GM12801 (cell line): ENCODE results near the gene IHH.

ENCODE experiments used
- TF ChIP-seq, protein P1 (sequence below): IDR thresholded peaks from one replicate; pipeline ENCODE4 v1.5.1; 2011; ENCODE audit warnings: control low read depth; ENCODE audit not compliant: insufficient read length; ENCODE audit errors: extremely low read depth

The IHH gene

DNA sequence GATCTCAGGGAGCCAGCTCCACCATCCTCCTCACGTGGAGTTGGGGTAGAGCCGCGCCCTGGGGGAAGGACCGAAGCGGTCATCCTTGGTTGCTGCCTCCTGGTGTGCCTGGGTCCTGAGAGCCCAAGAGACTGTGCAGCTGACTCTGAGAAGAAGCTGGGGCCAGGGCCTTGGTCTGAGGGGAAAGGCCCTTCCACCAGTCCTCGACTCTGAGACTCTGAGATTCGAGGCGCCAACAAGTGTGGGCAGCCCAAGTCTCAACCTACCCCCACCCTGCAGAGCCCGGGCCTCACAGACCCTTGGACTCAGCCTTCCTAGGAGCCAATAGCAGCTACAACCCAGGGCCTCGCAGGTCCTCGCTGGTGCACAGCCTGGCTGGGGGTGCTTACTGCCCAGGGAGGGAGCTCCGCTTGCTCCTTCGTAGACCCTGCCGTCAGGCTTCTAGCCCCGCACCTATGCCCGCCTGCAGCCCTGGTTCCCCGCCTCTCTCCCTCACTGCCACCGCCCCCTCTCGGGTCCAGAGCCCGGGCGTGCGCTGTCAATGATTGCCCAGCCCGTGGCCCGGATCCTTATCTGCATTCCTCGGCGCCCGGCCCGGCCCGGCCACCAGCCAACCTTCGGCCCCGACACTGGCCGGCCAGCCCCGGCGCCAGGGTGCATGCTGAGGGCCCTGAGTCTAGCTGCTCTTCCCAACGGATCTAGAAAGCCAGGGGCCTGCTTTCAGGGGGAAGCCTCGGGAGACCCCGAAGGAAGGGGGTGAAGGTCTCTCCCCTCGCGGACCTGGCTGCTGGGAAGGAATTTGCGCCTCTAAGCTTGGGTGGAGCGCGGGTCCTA lies 2.0 kb downstream of the IHH start:
- TF ChIP-seq, protein P1, sequence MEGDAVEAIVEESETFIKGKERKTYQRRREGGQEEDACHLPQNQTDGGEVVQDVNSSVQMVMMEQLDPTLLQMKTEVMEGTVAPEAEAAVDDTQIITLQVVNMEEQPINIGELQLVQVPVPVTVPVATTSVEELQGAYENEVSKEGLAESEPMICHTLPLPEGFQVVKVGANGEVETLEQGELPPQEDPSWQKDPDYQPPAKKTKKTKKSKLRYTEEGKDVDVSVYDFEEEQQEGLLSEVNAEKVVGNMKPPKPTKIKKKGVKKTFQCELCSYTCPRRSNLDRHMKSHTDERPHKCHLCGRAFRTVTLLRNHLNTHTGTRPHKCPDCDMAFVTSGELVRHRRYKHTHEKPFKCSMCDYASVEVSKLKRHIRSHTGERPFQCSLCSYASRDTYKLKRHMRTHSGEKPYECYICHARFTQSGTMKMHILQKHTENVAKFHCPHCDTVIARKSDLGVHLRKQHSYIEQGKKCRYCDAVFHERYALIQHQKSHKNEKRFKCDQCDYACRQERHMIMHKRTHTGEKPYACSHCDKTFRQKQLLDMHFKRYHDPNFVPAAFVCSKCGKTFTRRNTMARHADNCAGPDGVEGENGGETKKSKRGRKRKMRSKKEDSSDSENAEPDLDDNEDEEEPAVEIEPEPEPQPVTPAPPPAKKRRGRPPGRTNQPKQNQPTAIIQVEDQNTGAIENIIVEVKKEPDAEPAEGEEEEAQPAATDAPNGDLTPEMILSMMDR: no peak

DNA sequence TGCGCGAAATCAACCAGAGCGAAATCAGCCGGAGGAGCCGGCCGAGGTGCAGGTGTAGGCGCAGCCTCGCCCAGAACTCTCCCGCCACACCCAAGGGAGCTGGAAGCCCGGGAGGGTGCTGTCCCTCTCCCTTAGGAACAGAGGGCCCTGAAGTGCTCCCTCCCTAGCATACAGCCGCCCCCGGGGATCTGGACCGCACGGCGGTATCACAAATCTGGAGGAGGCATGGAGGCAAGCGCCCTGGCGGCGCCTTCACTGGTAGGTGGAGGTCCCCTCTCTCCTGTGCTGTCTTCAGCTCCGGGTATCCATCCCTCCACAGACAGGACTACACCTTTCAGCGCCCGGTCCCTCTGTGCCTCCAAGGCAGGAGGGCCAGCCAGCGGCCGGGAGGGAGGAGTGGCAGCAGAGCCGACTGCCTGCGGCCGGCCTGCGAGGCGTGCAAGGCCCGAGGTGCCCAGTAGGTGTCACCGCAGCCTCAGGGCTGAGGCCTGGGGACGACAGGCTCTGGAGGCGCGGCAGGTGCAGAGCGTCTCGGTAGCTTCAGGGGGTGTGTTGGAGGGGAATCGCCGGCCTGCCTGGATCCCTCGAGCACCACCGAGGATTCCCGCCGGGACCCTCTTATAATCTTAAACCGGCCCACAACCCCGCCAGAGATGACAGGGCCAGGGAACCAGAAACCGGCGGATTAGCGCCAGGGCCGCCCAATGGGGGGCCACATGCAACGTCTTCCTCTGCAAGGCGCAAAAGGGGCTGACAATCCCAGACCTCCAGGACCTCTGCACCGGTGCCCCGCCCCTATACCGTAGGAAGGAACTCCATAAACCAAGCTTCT lies 2.8 kb downstream of the IHH start:
- TF ChIP-seq, protein P1: no peak

DNA sequence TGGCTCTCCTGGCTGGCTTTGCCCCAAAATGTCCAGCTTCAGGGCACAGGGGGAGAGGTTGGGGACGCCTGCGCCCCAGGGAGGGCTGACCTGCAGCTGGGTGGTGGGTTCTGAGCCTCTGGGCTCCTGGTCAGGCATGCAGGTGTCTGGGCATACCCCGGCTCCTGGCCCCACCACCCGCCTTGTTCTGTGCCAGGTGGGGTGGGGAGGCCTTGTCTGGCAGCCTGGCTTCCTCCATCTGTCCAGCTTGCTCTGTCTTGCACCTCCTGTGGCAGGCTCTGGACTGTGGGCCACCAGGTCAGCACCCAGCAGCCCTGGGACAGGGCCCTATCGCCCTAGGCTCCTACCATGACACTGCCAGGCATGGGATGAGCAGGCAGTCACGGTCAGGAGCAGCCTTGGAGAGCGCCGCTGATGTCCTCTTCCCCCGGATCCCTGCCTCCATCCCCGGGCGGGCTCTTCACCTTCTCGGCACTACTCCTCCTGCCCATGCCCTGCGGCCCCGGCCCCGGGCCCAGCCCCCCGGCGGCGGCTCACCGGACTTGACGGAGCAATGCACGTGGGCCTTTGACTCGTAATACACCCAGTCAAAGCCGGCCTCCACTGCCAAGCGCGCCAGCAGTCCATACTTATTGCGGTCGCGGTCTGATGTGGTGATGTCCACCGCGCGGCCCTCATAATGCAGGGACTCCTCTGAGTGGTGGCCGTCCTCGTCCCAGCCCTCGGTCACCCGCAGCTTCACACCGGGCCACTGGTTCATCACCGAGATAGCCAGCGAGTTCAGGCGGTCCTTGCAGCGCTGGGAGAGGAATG lies 3.6 kb downstream of the IHH start:
- TF ChIP-seq, protein P1: no peak

DNA sequence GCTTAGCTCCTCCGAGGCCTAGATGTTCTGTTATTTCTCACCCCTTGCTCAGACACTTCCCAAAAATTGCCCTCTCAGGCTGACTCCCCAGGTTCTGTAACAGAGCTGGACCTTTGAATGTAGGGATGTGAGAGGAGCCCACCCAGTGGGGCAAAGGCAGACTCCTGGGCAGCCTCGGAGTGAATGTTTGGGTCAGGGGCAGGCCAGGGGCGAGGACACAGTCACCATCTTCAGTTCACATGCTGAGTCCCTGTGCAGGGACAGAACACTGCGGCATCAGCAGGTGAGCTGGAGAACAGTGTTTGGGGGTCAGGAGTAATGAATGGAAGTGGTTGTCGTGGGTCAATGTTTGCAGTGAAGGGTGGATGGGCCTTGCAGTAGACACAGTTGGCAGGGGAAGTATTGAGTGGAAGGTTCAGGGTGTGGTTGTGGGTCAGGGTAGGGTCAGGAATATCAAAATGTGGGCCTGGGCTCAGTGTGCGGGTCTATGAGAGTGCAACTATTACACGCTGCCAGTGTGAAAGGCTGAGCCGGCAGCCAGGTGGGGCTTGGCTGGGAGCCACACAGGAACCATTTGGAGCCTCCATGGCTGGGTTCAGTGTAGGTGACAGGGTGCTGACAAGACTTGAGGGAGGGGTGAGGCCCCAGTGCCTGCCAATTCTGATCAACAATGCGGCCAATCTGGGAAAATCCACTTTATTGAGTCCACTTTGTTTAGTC lies 4.4 kb downstream of the IHH start:
- TF ChIP-seq, protein P1: no peak

DNA sequence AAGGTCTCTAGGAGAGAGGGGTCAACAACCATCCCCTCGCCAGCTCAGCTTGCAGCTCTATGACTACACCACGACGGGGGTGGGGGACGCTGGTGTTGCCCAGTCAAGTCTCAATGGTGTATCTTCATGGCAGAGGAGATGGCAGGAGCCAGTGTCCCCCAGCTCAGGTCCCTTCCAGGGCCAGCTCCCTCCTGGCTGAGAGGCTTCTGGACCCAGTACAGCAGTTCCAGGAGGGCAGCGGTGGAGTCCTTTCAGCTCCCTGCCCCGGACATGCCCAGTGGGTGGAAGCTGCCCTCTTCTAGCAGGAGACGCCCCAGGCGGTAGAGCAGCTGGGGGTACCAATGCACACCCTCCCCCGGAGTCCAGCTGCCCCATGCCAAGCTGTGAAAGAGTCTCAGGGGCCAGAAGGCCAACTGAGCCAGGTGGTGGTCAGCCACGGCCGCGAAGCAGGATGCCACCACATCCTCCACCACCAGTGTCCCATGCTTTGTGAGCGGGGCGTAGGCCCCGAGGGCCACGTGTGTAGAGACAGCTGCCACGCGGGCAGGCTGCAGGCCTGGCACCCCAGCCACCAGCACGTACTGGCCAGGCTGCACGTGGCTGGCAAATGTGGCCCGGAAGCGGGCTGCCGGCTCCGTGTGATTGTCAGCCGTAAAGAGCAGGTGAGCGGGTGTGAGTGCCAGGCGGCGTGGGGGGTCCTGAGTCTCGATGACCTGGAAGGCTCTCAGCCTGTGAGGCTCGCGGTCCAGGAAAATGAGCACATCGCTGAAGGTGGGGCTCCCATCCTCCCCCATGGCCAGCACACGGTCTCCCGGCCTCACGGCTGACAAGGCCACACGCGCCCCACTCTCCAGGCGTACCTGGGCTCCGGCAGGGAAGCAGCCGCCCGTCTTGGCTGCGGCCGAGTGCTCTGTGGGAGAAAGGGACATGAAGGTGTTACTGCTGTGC lies 5.5 kb downstream of the IHH start:
- TF ChIP-seq, protein P1: no peak

DNA sequence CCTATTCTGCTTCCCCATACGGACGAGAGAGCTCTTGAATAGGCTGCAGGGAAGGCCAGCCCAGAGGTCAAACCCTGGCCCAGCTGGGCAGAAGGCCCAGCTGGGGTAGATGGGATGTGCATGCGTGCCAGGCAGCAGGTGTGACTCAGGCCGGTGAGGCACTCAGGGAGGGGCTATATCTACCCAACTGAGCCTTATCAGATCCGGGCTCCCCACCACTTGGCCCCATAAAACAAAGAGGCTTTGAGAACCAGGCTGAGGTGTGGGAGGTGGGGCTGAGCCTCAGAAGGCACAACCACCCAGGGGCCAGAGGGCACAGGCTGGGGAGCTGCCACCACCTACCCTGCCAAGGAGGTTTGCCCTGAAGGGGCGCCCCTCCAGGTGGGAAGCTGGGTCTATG lies 11.4 kb downstream of the IHH start:
- TF ChIP-seq, protein P1: no peak
